Measurements from ENCODE around the gene MACF1. TPM values are rescaled to one million over a fixed set of nuclear protein-coding genes. Genes with fewer than 3 reads are reported as not detected.

The MACF1 gene
- total RNA-seq, 1 donor, result 554 TPM

DNA sequence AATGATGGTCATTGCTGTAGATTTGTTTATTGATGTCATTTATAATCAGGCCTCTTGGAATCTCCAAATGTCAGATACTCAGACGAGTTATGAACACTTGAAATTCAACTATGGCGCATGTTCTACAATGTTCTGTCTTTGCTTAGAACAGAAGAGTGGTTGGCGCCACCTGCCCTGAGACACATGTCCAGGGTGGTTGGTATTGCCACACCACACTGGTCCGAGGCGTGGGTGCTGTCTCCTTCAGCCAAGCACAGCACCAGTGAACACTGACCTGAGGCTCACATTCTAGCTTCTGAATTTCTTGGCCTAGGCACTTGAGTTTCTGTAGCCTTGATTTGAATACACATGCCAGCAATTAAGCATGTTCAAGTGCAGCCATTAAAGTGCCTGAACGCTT, 276.8 kb downstream of the MACF1 start:
- no peak for TF ChIP-seq CTCF (IDR thresholded peaks at IDR 0.05; ENCODE audit: insufficient read depth, low read depth, low read length)
- DNase-seq (ENCODE audit: low read depth), result no peak
- no peak overlapping the region for H3K4me3 ChIP-seq (ENCODE audit: low read depth, low read length)

- no peak for DNase-seq (ENCODE audit: low read depth)
- no peak overlapping the region for H3K4me3 ChIP-seq (ENCODE audit: low read depth, low read length)
- TF ChIP-seq CTCF (IDR thresholded peaks at IDR 0.05; ENCODE audit: insufficient read depth, low read depth, low read length), result no peak
Observed at GRCh38 chr1:39483276-39483675, 278.8 kb downstream of the MACF1 start.

DNA sequence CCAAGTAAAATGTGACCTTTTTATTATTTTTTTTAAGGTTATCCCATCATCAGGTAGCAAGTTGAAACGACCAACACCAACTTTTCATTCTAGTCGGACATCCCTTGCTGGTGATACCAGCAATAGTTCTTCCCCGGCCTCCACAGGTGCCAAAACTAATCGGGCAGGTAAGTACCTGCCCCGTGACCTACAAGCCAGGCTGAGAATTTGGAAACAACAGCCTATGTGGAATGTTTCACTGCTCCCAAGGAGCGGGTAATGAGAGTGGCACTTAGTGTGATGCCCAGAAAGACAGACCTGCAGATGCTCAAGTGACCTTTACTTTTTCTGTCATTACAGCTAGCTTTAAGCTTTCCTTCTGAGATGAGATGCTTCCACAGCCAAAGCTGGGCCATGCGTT, 280.1 kb downstream of the MACF1 start:
- no peak for TF ChIP-seq CTCF (IDR thresholded peaks at IDR 0.05; ENCODE audit: insufficient read depth, low read depth, low read length)
- no peak for DNase-seq (ENCODE audit: low read depth)
- H3K4me3 ChIP-seq (ENCODE audit: low read depth, low read length), result no peak overlapping the region

- H3K4me3 ChIP-seq (ENCODE audit: low read depth, low read length), result no peak overlapping the region
- TF ChIP-seq CTCF (IDR thresholded peaks at IDR 0.05; ENCODE audit: insufficient read depth, low read depth, low read length), result no peak
- DNase-seq (ENCODE audit: low read depth), result no peak
Observed at GRCh38 chr1:39485046-39485803, 280.7 kb downstream of the MACF1 start.

DNA sequence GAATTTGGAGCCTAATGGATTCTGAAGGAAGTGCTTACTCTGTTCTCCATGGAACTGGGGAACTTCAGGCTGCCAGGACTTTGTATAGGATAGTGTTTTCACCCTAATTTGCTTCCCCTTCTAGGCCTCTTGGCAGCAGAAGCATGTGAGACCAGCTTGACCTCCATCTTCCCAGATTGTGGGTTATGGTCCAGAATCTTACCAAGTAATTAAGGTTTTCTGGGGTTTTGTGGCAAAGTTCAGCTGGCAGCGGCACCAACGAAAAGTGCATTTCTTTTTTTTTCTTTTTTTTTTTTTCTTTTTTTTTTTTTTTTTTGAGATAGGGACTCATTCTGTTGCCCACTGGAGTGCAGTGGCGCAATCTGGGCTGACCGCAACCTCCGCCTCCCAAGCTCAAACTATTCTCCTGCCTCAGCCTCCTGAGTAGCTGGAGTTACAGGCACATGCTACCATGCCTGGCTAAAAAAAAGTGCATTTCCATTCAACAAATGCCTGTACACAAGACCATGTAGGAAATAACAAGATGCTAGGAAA, 283.6 kb downstream of the MACF1 start:
- no peak for DNase-seq (ENCODE audit: low read depth)
- no peak overlapping the region for H3K4me3 ChIP-seq (ENCODE audit: low read depth, low read length)
- TF ChIP-seq CTCF (IDR thresholded peaks at IDR 0.05; ENCODE audit: insufficient read depth, low read depth, low read length), result no peak

DNA sequence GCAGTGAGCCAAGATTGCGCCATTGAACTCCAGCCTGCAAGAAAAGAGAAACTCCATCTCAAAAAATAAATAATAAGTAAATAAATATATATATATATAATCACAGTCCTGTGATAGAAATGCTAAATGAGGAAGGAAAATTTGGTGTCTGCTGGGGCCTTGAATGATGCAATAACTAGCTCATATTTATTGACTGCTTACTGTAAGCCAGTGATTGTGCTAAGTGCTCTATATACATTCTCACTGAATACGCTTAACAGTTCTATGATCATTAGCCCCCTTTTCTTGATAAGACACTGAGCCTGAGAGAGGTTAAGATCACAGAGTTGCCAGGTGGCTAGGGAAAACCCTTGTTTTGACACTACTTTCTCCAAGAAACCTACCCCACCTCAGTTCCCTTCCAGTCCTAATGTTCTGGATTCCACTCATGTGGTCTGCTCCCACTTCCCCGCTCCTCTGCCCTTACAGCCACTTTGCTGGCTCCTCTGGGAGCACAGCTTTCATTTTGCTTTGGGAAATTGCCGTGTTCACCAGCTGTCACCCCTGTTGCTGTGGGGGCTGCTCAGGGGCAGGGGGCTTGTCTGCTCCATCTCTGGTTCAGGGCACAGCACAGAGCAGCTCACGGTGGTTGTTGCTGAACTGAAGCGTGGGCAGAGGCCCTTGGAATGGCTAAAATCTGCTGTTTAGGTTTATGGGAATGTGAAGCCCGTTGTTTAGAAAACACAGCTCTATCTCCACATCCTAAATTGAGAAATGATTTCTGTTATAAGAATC, 284.5 kb downstream of the MACF1 start:
- peak; percentile 59 for DNase-seq (ENCODE audit: low read depth)
- TF ChIP-seq CTCF (IDR thresholded peaks at IDR 0.05; ENCODE audit: insufficient read depth, low read depth, low read length), result no peak
- H3K4me3 ChIP-seq (ENCODE audit: low read depth, low read length), result no peak overlapping the region
